ENCODE data around the gene HAVCR2.
"Not testable (repeated sequence)": the region's sequence is repeated elsewhere in the genome, so short reads cannot be mapped to it uniquely, and the experiment has no call there.

Gene HAVCR2

DNA sequence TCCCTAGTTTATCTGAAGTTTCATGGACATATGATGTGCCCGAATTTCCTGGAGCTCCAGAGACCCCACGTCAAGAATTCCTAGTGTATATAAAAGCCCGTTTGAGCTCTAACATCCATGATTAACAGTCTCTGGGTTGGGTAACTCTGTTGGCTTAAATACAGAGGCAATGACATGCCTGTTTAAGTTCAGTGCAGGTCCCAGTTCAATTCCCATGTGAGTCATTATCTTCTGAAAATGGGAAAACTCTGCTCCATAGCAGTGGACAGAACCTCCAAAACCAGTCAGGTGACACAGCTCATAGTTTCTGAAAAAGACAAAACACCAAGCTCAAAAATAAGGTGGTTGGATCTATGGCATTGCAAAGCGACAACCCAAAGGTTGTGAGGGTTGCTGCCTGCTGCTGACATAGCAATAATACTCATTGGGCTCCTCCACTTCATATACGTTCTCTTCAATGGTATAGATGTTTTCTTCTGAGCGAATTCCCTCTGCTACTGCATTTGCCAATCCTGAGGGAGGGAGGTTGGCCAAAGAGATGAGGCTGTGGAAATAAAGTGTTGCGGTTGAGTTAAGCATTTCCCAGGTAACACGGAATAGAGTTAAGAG is 22.0 kb downstream of the HAVCR2 start:
- no peak for DNase-seq

DNA sequence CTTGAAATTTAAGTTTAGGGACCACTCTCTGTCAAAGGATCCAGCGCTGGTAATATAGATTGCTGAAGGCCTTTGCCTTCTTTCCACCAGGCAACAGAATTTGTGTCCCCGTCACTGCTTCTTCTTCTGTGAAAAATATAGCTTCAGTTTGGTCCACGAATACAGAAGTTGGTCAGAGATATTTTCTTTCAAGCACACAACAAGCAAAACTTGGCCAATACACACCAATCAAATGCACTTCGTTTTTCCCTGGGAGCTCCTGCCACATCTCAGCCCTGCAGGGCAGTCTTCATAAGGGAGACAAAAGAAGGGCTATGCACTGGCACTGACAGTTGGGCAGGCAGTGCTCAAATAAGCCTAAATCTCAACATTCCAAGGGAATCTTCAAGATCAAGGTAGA is 22.9 kb downstream of the HAVCR2 start:
- DNase-seq = no peak

DNA sequence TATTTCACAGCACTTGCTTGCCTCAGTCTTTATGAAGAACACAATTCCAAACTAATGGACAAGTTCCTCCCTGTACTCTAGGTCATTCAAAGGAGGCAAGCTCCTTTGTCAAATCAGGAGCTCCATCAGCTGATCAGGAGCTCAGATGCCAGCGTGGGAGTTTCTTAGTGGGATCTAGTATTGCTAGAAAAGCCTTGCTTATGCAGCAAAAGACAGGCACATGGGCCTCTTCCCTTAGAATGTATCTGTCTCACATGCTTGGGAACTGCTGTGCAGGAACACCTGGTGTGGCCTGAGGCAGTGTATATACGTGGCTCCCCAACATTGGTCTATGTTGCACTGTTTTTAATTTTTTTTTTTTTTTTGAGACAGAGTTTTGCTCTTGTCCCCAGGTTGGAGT is 28.6 kb downstream of the HAVCR2 start:
- peak in 1 of 3 experiments; percentile 1 for DNase-seq

DNA sequence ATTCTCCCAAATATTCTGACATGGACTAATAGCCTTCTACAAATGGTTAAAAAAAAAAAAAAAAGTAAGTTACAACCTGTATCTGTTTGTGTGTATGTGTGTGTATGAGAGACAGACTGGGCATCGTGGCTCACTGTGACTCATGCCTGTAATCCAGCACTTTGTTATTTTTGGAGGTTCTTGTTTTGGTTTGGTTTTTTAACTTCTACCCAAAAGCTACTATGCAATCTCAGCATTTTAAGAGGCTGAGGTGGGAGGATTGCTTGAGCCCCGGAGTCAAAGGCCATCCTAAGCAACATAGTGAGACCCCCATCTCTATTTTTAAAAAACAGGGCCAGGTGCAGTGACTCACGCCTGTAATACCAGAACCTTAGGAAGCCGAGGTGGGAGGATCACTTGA is 32.3 kb downstream of the HAVCR2 start:
- DNase-seq = no peak

DNA sequence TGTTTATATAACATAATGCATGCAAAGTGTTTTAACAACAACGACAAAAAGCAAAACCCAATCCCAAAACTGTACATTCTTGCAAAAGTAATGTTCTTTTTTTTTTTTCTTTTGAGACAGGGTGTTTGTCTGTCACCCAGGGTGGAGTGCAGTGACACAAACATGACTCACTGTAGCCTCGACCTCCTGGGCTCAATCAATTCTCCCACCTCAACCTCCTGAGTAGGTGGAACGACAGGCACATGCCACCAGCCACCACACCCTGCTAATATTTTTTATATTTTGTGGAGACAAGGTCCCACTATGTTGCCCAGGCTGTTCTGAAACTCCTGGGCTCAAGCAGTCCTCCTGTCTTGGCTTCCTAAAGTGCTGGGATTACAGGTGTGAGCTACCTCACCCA is 36.3 kb downstream of the HAVCR2 start:
- DNase-seq = no peak

DNA sequence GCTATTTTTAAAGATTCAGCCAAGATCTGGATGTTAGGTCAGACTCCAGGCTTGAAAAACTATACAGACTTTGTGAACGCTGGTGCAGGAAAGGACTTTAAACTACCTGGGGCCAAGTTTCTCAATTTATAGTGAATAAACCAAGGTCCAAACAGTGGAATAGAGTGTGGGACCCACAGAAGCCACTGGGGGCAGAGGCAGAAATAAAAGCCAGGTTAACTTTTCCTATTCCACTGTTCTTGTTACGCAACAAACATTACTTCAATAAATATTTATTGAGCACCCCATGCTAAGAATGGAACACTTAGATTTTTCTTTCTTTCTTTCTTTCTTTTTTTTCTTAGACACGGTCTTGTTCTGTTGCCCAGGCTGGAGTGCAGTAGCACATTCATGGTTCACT is 38.9 kb downstream of the HAVCR2 start:
- DNase-seq = no peak

DNA sequence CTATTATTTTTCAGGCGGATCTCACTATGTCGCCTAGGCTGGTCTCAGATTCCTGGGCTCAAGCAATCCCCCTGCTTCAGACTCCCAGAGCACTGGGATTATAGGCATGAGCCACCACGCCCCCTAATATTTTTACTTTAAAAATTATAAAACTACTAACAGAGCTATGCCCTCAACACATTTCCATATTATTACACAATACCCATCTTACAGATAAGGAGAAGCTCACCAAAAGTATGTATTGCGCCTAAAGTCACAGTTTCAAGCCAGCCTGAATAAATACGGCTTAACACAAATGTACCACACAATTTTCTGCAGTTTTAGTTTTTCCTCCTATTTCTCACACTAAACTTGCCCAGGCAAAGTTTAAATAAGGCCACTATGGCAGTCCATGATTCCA is 40.1 kb downstream of the HAVCR2 start:
- DNase-seq = no peak

DNA sequence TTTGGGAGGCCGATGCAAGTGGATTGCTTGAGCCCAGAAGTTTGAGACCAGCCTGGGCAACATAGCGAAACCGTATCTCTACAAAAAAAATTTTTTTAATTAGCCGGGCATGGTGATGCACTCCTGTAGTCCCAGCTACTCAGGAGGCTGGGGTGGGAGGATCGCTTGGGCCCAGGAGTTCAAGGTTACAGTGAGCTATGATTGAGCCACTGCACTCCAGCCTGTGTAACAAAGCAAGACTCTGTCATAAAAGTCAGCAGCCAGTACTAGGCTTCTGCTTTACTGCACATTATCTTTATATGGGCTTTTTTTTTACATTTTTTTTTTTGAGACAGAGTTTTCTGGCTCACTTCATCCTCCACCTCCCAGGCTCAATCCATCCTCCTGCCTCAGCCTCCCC is 40.5 kb downstream of the HAVCR2 start:
- DNase-seq = no peak

DNA sequence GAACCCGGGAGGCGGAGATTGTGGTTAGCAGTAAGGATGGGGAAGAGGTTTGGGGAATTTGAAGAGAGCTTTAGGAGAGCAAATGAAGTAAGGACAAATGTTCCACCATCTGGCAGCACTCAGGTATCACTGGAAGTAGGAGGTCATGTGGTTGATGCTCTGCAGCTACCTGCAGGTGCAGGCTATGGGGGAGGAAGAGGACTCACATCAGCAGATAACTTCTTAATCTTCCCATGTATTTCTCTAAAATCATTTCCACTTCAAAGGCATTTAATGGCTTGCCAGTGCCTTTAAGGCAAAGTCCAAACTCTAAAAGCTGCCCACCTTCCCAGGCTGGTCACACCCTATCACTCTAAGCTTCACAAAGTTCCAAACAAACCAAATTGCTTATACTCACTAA is 41.8 kb downstream of the HAVCR2 start:
- DNase-seq = peak in 1 of 3 experiments; percentile 68

DNA sequence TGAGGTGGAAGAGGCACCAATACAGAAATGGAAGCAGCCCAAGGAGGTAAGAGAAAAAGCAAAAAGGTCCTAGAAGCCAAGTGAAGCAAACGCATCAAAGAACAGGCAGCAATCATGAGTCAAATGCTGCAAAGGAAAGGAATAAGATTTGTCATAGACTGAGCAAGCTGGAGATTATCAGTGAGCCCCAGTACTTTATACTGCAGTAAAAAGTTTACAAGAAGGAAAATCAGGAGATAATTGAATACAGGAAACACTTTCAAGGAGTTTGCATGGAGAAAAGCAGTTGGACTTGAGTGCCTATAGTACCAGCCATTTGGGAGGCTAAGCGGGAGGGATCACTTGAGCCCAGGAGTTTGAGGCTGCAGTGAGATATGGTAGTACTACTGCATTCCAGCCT is 42.8 kb downstream of the HAVCR2 start:
- DNase-seq = no peak

DNA sequence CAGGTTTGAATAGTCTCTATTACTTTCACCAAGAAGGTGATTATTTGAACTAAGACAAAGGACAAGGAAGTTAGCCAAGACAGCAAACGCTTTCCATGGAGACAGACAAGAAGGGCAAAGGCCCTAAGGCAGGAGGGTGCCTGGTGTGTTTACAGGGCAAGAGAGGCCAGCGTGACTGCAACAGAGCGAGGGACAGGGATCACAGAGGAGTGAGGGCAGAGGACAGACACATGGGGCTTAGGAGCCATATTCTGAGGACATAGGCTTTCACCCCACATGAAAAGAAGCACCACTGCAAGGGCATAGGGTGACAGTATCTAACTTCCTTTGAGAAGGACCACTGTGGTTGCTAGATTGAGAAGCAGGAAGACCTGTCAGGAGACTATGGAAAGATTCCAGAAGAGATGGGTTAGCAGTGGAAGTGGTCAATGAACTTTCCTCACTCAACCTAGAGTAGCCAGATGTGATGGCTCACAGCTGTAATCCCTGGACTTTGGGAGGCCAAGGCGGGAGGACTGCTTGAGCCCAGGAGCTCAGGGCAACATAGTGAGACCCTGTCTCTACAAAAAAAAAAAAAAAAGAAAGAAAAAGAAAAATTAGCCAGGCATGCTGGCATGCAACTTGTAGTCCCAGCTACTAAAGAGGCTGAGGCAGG is 44.9 kb downstream of the HAVCR2 start:
- no peak for DNase-seq

DNA sequence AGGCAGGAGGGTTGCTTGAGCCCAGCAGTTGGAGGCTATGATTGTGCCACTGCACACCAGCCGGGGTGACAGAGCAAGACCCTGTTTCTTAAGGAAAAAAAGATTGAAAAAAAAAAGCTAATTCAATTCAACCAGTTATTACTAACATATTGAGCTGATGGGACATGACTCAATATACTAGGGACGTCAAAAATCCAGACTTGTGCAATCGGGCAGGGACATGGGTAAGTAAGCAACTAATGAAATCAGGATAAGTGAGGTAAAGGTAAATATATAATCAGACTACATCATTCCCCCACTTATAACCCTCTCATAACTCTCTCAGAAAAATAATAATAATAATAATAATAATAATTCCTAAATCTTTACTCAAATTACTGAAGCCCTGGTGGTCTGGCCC is 49.0 kb downstream of the HAVCR2 start:
- DNase-seq = no peak

DNA sequence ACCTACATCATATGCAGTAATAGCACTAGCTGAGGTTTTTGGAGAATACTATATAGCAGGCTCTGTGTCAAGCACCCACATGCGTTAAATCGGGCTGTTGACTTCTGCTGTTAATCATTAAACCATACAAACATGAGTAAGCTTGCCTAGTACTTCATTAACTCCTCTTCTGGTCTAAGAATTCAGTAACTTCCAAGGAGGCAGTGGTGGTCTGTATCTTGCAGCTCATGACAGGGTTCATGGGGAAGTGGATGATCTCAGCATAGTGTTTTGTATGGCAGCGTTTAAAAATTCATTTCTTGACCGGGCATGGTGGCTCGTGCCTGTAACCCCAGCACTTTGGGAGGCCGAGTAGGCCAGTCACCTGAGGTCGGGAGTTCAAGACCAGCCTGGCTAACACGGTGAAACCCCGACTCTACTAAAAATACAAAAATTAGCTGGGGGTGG is 49.7 kb downstream of the HAVCR2 start, which contains the start of gene HAVCR1:
Gene HAVCR1 (minus strand): TSS at position 24 of the 447 bp plus-strand sequence. CDS start 1,173 bp downstream, outside the sequence.
- no peak for DNase-seq

DNA sequence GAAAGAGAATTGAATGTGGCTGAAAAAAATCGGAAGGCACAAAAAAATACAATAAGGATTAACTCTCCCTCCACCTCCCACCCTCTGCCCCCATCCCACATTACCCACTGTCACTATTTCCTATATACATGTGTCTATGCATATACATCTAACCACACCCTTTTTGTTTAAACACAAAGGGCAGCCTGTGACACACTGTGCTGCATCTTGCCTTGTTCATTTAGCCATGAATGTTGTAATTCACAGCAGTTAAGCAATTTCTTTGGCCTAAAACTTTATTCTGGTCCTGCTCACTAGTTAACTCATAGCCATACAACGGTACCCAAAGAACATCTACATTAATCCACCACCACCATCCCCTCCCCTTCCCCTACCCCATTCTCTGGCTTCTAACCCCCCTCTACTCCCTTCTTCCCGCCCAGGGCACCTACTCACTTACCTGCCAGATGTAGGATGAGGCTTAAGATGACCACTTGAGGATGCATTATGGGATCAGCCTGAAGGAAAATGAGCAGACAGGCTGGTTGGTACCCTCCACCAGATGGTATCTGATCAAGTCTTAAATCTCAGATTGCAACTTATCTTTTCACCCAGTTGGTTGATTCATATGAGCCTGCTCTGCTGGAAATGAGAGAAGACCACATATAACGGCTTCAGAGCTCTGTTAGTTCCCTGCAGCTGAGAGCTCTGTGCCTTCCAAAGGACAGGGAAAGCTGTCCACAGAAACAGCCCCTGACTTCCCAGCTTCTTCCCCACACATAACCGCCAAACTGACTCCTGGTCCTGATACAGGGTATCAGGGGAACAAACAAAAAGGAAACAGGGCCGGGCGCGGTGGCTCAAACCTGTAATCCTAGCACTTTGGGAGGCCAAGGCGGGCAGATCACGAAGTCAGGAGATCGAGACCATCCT is 51.1 kb downstream of the HAVCR2 start:
- DNase-seq = peak in 1 of 3 experiments; percentile 6

DNA sequence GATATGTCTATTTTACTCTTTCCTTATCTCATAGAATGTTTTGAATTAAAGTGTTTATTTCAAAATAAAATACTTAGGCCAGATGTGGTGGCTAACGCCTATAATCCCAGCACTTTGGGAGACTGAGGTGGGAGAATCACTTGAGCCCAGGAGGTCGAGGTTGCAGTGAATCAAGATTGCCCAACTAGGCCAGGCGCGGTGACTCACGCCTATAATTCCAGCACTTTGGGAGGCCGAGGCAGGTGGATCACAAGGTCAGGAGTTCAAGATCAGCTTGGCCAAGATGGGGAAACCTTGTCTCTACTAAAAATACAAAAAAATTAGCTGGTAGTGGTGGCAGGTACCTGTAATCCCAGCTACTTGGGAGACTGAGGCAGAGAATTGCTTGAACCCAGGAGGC is 52.0 kb downstream of the HAVCR2 start:
- not testable (repeated sequence) for DNase-seq

DNA sequence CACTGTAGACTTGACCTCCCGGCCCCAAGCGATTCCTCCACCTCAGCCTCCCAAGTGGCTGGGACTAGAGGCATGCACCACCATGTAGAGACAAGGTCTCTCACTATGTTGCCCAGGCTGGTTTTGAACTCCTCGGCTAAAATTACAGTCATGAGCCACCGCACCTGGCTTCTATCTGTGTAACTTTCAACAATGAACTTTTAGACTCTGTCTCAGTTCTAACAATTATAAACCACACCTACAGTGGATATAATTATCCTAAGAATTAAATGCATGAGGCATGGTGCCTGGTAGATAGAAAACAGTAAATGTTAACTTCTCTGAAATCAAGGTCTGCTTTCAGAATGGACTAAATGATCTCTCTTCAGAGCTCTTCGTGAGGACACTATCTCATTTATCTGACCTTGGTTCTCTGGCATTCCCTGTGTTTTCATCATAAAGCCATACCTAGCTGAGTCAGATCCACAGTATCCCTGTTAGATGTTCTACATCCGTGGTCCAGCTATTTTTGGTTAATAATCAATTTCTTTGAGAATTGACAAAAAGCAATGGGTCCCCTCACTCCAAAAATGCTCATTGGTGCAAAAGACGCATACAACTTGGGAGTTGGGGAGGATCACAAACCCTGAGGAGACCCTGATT is 57.1 kb downstream of the HAVCR2 start:
- DNase-seq = no peak

DNA sequence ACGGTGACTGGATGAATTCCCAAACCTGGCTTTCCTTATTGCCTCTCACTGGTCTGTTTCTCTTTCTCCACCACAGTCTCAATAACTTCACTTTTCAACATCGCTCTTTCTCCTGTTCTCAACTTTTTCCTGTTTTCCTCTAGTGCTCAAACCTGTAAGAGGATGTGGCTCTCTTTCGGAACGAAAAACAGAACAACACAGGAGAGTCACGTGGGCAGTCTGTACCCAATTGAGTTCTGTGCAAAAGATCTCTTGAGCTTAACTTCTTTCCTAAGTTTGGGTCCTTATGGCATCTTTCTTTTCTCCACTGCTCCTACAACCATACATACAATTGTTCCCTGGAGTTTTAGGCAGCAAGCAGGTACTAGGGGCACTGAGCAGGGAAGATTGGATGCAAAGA is 58.8 kb downstream of the HAVCR2 start:
- no peak for DNase-seq

DNA sequence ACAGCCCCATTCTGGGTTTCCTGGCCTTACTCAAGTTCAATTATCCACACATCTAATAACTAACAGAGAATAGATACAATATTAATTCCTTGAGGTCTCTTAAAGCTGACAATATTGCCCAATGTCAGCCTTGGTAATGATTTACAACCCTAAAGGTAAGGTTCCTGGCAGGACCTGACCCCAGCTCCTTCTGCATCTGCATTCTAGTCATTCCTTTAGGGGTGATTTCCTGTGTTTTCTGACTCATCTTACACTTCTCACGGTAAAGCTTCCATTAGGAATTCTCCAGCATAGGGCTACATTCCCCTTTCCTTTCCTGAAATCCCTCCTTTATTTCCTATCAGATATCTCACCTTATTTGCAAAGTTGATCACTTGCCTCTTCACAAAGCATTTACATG is 59.2 kb downstream of the HAVCR2 start:
- DNase-seq = no peak

DNA sequence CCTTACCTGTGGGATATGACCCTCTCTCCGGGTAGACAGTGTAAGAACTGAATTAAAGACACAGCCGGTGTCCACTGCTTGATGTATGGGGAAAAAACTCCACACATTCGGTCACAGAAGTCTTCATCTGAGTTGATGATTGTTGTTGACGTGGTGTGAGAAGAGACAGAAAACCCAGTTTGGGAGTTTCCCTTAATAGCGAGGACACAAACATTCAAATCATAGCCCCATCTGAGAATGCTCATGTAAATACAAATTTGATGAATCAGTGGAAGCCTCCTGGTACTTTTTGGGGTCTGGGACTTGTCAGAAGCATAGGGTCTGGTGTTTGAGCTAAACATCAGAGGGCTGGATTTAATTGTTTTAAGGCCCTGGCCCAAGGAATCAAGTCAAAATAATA is 60.9 kb downstream of the HAVCR2 start:
- no peak for DNase-seq

DNA sequence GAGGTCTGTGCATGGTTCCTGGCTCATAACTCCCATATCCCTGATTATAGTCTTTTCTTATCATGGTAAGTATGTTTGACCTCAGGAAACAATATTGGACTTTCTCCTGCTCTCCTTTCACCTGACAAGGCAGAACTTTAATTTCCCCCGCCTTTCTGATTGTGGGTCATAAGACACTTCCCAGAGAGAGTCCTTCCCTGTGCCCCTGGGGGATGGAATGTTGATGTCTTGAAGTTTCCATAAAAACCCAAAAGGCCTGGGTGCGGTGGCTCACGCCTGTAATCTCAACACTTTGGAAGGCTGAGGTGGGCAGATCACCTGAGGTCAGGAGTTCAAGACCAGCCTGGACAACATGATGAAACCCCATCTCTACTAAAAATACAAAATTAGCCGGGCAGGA is 61.8 kb downstream of the HAVCR2 start:
- DNase-seq = not testable (repeated sequence)

DNA sequence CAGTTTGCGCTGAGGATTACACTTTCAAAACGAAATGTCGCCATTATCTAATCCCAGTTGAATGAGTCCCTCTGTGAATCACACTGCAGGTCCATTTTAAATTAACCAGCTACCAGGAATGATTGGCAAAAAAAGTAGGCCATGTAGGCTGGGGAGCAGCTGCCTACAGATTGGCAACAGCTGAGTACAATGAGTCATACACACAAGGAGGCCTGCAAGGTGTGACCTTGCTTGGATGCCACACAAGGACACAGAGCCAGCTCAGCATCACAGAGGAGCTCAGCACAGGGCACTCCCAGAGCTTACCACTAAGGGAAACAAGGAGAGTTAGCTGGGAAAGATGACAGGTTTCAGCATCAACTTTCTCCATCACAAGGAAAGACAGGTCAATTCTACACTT is 62.8 kb downstream of the HAVCR2 start:
- no peak for DNase-seq

DNA sequence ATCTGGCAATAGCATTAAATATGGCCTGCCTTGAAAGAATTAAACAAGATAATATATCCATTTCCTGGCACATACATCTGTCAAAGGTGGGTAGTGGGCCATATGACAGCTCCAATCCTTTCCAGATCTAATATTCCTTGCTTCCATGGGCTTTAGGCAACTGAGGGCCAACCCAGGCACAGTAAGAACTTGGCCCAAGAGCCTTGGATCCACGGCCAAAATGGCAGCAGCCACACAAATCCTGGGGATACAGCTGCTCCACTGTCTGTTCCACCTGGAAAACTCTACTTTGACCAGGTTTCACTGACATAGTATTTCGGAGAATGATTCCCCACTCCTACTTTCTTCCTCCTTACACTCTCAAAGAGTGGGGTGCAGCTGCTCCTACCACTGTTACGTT is 63.2 kb downstream of the HAVCR2 start:
- no peak for DNase-seq

DNA sequence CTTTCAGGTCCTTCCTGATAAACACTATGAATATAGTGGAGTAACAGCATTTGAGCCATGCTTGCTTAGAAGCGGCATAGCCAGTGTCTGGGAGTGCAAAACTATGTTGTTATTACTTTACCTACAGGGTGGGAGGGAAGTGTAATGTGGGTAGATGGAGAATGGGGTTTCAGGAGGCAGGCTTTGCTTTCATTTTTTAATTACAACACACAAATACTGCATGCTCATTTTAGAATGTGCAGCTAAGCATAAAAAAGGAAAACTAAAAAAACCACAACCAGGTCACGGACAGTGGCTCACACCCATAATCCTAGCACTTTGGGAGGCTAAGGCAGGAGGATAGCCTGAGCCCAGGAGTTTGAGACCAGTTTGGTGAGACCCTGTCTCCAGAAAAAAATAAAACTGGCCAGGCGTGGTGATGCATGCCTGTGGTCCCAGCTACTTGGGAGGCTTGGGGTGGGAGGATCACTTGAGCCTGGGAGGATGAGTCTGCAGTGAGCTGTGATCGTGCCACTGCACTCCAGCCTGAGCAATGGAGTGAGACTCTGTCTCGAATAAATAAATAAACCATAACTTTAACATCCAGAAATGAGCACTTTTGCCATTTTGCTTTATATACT is 70.2 kb downstream of the HAVCR2 start:
- DNase-seq = no peak
